ENCODE data around the gene HCRTR1. TPM values are rescaled to one million over a fixed set of nuclear protein-coding genes. Genes with fewer than 3 reads are reported as not detected.

Gene HCRTR1
- total RNA-seq, 2 donors from 2014 or later: not detected

DNA sequence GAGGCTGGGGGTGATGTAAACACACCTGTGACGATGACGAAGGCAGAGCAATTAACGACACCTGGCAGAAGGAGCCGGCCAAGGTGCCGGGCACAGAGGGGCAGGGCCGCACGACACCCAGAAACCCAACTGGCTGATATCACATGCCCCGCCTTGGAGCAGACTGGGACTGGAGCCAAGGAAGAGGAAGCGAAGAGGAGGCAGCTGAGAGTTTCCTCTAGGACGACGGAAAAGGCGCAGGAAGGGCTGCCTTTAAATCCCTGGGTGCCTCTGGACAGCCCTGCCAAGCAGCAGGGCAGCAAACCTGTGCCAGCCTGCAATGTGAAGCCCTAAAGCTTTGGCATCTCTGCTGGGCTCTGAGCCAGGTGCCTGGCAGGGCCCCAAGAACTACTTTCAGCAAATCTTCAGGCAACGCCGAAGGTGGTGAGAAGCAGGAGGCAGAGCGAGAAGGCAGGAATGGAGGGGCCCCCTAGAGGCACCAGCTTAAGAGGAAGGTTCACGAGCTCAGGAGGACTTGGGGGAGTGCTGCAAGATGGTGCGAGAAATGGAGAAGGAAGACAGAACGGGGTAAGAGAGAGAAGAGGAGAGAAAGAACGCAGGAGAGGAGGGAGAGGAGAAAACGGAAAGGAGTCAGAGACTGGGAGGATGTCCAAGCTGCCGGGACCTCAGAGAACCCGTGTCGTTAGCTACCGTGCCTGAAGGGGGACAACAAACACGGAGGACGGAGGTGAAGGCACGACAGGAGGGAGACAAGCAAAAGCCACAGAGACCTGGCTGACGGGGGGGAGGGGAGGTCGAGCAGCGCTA, 52.5 kb downstream of the HCRTR1 start:
- ATAC-seq (ENCODE audit: insufficient number of reproducible peaks, low FRiP score, low read depth): peak; percentile 52
- Histone ChIP-seq H3K36me3 (peaks cover 15% of the 10 kb centered on the region), H3K27ac (peak overlapping the region; percentile 70 to 80), H3K9me3 (no peaks in the 10 kb centered on the region), H3K4me1 (ENCODE audit: control insufficient read depth in 1 of 2, low read depth in 2 of 2) (peaks cover 13 to 60% of the 10 kb centered on the region in 2 donors), H3K27me3 (replicated peaks; ENCODE audit: insufficient read depth) (no peaks in the 10 kb centered on the region), H3K4me3 (peak overlapping the region; percentile 69)
- peak; percentile 40 for DNase-seq (ENCODE audit: low spot score)
- TF ChIP-seq, protein P1, sequence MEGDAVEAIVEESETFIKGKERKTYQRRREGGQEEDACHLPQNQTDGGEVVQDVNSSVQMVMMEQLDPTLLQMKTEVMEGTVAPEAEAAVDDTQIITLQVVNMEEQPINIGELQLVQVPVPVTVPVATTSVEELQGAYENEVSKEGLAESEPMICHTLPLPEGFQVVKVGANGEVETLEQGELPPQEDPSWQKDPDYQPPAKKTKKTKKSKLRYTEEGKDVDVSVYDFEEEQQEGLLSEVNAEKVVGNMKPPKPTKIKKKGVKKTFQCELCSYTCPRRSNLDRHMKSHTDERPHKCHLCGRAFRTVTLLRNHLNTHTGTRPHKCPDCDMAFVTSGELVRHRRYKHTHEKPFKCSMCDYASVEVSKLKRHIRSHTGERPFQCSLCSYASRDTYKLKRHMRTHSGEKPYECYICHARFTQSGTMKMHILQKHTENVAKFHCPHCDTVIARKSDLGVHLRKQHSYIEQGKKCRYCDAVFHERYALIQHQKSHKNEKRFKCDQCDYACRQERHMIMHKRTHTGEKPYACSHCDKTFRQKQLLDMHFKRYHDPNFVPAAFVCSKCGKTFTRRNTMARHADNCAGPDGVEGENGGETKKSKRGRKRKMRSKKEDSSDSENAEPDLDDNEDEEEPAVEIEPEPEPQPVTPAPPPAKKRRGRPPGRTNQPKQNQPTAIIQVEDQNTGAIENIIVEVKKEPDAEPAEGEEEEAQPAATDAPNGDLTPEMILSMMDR (IDR thresholded peaks at IDR 0.05): peak; percentile 22

DNA sequence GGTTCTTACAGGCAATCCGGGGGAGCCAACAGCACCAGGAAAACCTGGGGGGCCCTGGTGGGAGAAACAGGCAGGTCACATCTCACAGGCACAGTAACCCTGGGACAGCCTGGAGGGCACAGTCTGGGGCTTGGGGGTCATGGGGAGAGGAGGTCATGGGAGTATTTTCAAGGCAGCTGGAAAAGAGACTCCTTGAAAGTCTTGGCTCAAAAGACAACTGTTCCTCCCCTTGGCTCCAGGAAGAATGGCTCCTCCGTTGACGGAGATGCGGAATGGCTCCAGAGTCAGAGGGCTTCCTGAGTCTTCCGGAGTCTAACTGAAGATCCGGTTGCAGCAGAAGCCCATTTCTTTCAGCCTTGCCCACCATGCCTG, 53.1 kb downstream of the HCRTR1 start:
- H3K27me3 ChIP-seq (replicated peaks; ENCODE audit: insufficient read depth): no peaks in the 10 kb centered on the region
- no peaks in the 10 kb centered on the region for H3K9me3 ChIP-seq
- DNase-seq (ENCODE audit: low spot score) (no peak), ATAC-seq (ENCODE audit: insufficient number of reproducible peaks, low FRiP score, low read depth) (no peak)
- H3K4me3 ChIP-seq: peak overlapping the region; percentile 69
- TF ChIP-seq, protein P1 (IDR thresholded peaks at IDR 0.05): no peak
- H3K27ac ChIP-seq: peak overlapping the region; percentile 70 to 80
- peaks cover 13 to 64% of the 10 kb centered on the region in 2 donors for H3K4me1 ChIP-seq (ENCODE audit: control insufficient read depth in 1 of 2, low read depth in 2 of 2)
- H3K36me3 ChIP-seq: peaks cover 9% of the 10 kb centered on the region

DNA sequence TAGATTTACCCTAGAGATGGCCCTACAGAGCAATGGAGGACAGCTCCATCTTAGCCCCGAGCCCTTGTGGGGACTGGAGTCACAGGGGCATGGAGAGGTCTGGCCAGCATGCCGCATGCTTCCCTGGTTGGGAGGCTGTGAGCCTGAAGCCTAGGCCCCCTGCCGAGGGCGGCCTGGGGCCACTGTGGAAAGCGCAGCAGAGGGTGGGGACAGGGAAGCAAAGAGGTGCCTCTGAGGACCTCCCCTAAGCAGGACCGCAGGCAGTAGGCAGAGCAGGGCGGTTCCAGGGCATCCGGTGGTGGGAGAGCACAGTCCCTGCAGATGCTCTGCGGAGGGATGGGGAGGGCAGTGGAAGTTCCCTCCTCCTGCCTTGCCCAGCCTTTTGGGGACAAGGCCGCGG, 53.7 kb downstream of the HCRTR1 start:
- no peaks in the 10 kb centered on the region for H3K9me3 ChIP-seq
- peaks cover 8% of the 10 kb centered on the region for H3K36me3 ChIP-seq
- TF ChIP-seq, protein P1 (IDR thresholded peaks at IDR 0.05): no peak
- no peak overlapping the region for H3K4me3 ChIP-seq
- no peak for DNase-seq (ENCODE audit: low spot score)
- H3K27me3 ChIP-seq (replicated peaks; ENCODE audit: insufficient read depth): no peaks in the 10 kb centered on the region
- ATAC-seq (ENCODE audit: insufficient number of reproducible peaks, low FRiP score, low read depth): no peak
- H3K4me1 ChIP-seq (ENCODE audit: control insufficient read depth in 1 of 2, low read depth in 2 of 2): peaks cover 13 to 62% of the 10 kb centered on the region in 2 donors
- H3K27ac ChIP-seq: peak overlapping the region; percentile 70 to 80

DNA sequence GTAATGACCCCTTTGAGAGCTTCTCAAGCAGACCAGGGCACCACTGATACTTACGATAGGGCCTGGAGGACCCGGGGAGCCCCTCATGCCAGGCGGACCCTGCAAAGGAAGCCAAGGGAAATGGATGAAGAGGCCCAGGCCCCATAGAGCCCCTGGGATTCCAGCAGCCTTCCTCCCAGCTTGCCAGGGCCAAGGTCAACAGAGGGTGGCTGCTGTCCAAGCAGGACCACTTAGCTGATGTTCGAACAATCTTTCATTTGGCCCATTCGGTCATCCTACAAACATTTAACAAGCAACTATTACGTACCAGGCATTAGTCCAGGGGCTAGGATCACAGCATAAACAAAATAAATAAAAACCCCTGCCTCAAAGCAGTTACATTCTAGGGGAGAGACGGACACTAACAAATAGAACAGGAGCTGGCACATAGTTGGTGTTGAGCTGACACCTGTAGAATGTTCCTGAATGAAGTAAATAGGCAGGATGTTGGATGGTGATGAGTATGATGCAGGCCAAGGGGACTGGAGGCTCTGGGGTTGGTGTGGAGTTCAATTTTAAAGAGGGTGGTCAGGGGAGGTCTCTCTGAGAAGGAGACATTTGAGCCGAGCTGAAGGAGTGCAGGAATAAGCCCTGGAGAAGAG, 54.2 kb downstream of the HCRTR1 start:
- Histone ChIP-seq H3K36me3 (peaks cover 8% of the 10 kb centered on the region), H3K27ac (peak overlapping the region; percentile 70 to 80), H3K9me3 (no peaks in the 10 kb centered on the region), H3K27me3 (replicated peaks; ENCODE audit: insufficient read depth) (no peaks in the 10 kb centered on the region), H3K4me1 (ENCODE audit: control insufficient read depth in 1 of 2, low read depth in 2 of 2) (peaks cover 13 to 56% of the 10 kb centered on the region in 2 donors), H3K4me3 (no peak overlapping the region)
- ATAC-seq (ENCODE audit: insufficient number of reproducible peaks, low FRiP score, low read depth) (no peak), DNase-seq (ENCODE audit: low spot score) (no peak)
- TF ChIP-seq, protein P1 (IDR thresholded peaks at IDR 0.05): no peak

DNA sequence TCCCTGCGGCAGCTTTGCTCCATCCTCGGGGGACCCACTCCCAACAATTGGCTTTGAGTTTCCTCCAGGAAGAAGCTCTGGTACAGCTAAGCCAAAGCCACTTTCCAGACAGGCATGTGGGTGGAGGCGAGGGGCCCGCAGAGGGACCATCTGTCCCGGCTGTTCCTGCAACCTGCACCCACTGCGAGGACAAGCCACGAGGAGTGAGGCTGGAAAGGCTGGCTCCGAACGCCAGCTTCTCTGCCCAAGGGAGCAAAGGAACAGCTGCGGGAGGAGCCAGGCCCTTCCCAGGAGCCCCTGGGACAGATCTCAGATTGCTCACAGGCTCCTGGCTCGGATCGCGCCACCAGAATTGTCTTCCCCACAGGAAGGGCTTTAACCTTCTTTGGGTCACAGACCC, 55.5 kb downstream of the HCRTR1 start:
- H3K36me3 ChIP-seq: peaks cover 2% of the 10 kb centered on the region
- peaks cover 13 to 55% of the 10 kb centered on the region in 2 donors for H3K4me1 ChIP-seq (ENCODE audit: control insufficient read depth in 1 of 2, low read depth in 2 of 2)
- no peaks in the 10 kb centered on the region for H3K9me3 ChIP-seq
- no peak for DNase-seq (ENCODE audit: low spot score)
- no peak for ATAC-seq (ENCODE audit: insufficient number of reproducible peaks, low FRiP score, low read depth)
- H3K4me3 ChIP-seq: no peak overlapping the region
- no peaks in the 10 kb centered on the region for H3K27me3 ChIP-seq (replicated peaks; ENCODE audit: insufficient read depth)
- TF ChIP-seq, protein P1 (IDR thresholded peaks at IDR 0.05): no peak
- peak overlapping the region; percentile 70 to 80 for H3K27ac ChIP-seq
